CD4-positive, CD25-positive, alpha-beta regulatory T cell (primary cell): ENCODE results near the gene ZFP36L1. TPM values are rescaled to one million over a fixed set of nuclear protein-coding genes. Genes with fewer than 3 reads are reported as not detected.
A peak's percentile ranks its signal among the peaks of the same experiment; 100 is the strongest.

Experiments
- ATAC-seq, 2 donors: fragments of 150-1000 bp; cut with Tn5 transposase; one replicate each; pipeline ENCODE4 v1.10.0; 2021; ENCODE audit warnings: low read depth in 2 of 2, moderate number of reproducible peaks in 2 of 2, moderate library complexity in 1 of 2
- DNase-seq, 3 donors: peaks; one replicate each; pipeline versions ENCODE4 v3.0.0 to v3.0.0-alpha.2; 2012 to 2022; ENCODE audit warnings: mixed read lengths in 1 of 3
- H3K27ac ChIP-seq: one replicate; pipeline ENCODE4 v1.7.0; 2013; ENCODE audit warnings: mild to moderate bottlenecking, low read length; ENCODE audit not compliant: insufficient read depth, poor library complexity, severe bottlenecking
- H3K27me3 ChIP-seq: one replicate; pipeline ENCODE4 v1.7.0; 2013; ENCODE audit warnings: low read length; ENCODE audit not compliant: control insufficient read depth, insufficient read depth
- H3K36me3 ChIP-seq: one replicate; pipeline ENCODE4 v1.7.0; 2013; ENCODE audit warnings: mild to moderate bottlenecking, low read length, moderate library complexity; ENCODE audit not compliant: control insufficient read depth, insufficient read depth
- H3K4me1 ChIP-seq: 2 replicates; pipeline ENCODE4 v1.7.0; 2013; ENCODE audit warnings: mild to moderate bottlenecking, low read length; ENCODE audit not compliant: insufficient read depth, control insufficient read depth, poor library complexity, severe bottlenecking
- H3K4me3 ChIP-seq: one replicate; pipeline ENCODE4 v1.7.0; 2013; ENCODE audit warnings: low read depth, mild to moderate bottlenecking, low read length, moderate library complexity
- H3K9me3 ChIP-seq, 2 experiments: 1 replicate in 1 of 2; 2 replicates in 1 of 2; pipeline ENCODE4 v1.7.0; 2013; ENCODE audit warnings: low read length in 2 of 2, mild to moderate bottlenecking in 1 of 2, moderate library complexity in 1 of 2; ENCODE audit not compliant: control insufficient read depth in 2 of 2
- H3K27ac Mint-ChIP-seq, 3 donors: one replicate each; pipeline ENCODE4 v1.8.0; 2020 to 2022; ENCODE audit warnings: mild to moderate bottlenecking in 3 of 3, mixed read lengths in 3 of 3, moderate library complexity in 2 of 3
- H3K27me3 Mint-ChIP-seq: one replicate; pipeline ENCODE4 v1.8.0; 2022; ENCODE audit warnings: mild to moderate bottlenecking, mixed read lengths
- H3K36me3 Mint-ChIP-seq: one replicate; pipeline ENCODE4 v1.8.0; 2020; ENCODE audit warnings: mixed read lengths
- H3K4me1 Mint-ChIP-seq, 4 donors: one replicate each; pipeline ENCODE4 v1.8.0; 2020 to 2022; ENCODE audit warnings: mixed read lengths in 4 of 4, mild to moderate bottlenecking in 1 of 4
- H3K4me3 Mint-ChIP-seq, 4 donors: one replicate each; pipeline ENCODE4 v1.8.0; 2020 to 2022; ENCODE audit warnings: mild to moderate bottlenecking in 4 of 4, mixed read lengths in 4 of 4, moderate library complexity in 3 of 4
- H3K9me3 Mint-ChIP-seq, 7 donors: one replicate each; pipeline ENCODE4 v1.8.0; 2020 to 2022; ENCODE audit warnings: mixed read lengths in 7 of 7, mild to moderate bottlenecking in 3 of 7, moderate library complexity in 2 of 7
- polyA plus RNA-seq, 4 donors: library from polyadenylated mRNA; unstranded; fragments of 300-500 nt; fragmentation: Illumina TruSeq; gene quantifications; one replicate each; pipeline ENCODE4 v1.2.3, GENCODE V29; 2021
- total RNA-seq: library from RNA; stranded (reverse); gene quantifications from one replicate; pipeline ENCODE4 v1.2.3, GENCODE V29; 2022

Gene ZFP36L1
- total and polyA plus RNA-seq, 5 donors from 2014 or later: 78.5 to 200 (median 114) TPM

GRCh38 chr14:68798621-68799020 lies 5.8 kb upstream of the ZFP36L1 start:
- no peaks in the 10 kb centered on the region for H3K36me3 ChIP-seq
- peaks cover 20% of the 10 kb centered on the region for H3K4me1 ChIP-seq
- Mint-ChIP-seq H3K9me3 (peaks cover 0 to 9% (median 4%) of the 10 kb centered on the region in 7 donors), H3K27ac (no peak overlapping the region), H3K4me3 (peak overlapping the region in 2 of 4 donors; percentile 7 to 45), H3K36me3 (peaks cover 10% of the 10 kb centered on the region), H3K4me1 (peaks cover 7 to 42% (median 30%) of the 10 kb centered on the region in 4 donors), H3K27me3 (peaks cover 11% of the 10 kb centered on the region)
- no peaks in the 10 kb centered on the region for H3K27me3 ChIP-seq
- peaks cover 10% of the 10 kb centered on the region in 2 experiments for H3K9me3 ChIP-seq
- no peak overlapping the region for H3K27ac ChIP-seq
- no peak for ATAC-seq
- no peak overlapping the region for H3K4me3 ChIP-seq
- no peak for DNase-seq

DNA sequence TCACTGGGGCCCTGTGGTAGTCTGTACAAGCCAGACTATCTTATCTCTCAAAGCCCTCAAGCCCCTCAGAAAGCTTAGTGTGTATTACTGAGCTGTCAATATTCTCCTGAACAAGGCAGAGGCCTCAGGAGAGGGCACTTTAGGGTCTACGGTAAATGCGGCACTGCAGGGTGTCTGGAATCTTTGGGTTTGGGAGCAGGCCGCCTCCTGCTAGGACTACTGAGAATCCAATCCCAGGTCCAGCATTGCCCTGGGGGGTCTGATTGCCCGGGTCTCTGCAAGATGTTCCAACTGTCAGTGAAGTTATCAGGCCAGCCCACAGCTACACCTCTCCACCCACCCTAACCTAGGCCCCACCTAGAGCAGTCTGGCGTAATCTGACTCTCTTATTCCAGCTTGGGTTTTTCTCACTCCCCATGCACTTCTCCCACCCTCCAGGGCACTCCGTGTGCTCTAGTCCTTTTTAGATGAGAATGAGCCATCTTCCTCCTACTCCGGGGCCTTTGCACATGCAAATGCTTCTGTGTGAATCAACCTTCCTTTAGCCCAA lies 4.3 kb upstream of the ZFP36L1 start:
- peaks cover 7 to 50% (median 27%) of the 10 kb centered on the region in 4 donors for H3K4me1 Mint-ChIP-seq
- H3K27ac ChIP-seq: peak overlapping the region; percentile 99

GRCh38 chr14:68796418-68797101 lies 3.7 kb upstream of the ZFP36L1 start:
- H3K4me3 Mint-ChIP-seq: peak overlapping the region; percentile 95 to 98 (median 98)
- H3K27me3 Mint-ChIP-seq: peaks cover 22% of the 10 kb centered on the region
- peak overlapping the region; percentile 96 to 100 (median 98) for H3K27ac Mint-ChIP-seq
- no peaks in the 10 kb centered on the region for H3K36me3 ChIP-seq
- ATAC-seq (no peak), DNase-seq (no peak)
- no peaks in the 10 kb centered on the region for H3K27me3 ChIP-seq
- H3K4me1 ChIP-seq: peaks cover 24% of the 10 kb centered on the region
- peaks cover 1% of the 10 kb centered on the region for H3K36me3 Mint-ChIP-seq
- peaks cover 0 to 7% (median 2%) of the 10 kb centered on the region in 7 donors for H3K9me3 Mint-ChIP-seq
- peak overlapping the region; percentile 99 for H3K27ac ChIP-seq
- peak overlapping the region; percentile 59 for H3K4me3 ChIP-seq
- peaks cover 3 to 7% of the 10 kb centered on the region in 2 experiments for H3K9me3 ChIP-seq
- peaks cover 7 to 50% (median 25%) of the 10 kb centered on the region in 4 donors for H3K4me1 Mint-ChIP-seq

More for the DNA sequence above, 4.3 kb upstream of the ZFP36L1 start:
- H3K9me3 ChIP-seq: peaks cover 9 to 10% of the 10 kb centered on the region in 2 experiments
- Mint-ChIP-seq H3K27me3 (peaks cover 22% of the 10 kb centered on the region), H3K27ac (peak overlapping the region; percentile 80 to 100 (median 80)), H3K4me3 (peak overlapping the region; percentile 95 to 98 (median 98)), H3K36me3 (peaks cover 5% of the 10 kb centered on the region), H3K9me3 (peaks cover 0 to 9% (median 7%) of the 10 kb centered on the region in 7 donors)
- no peak for DNase-seq
- H3K4me1 ChIP-seq: peaks cover 24% of the 10 kb centered on the region
- no peaks in the 10 kb centered on the region for H3K36me3 ChIP-seq
- no peaks in the 10 kb centered on the region for H3K27me3 ChIP-seq
- H3K4me3 ChIP-seq: no peak overlapping the region
- ATAC-seq: no peak

- Mint-ChIP-seq H3K4me1 (peaks cover 8 to 50% (median 24%) of the 10 kb centered on the region in 4 donors), H3K4me3 (peak overlapping the region; percentile 95 to 98 (median 98))
- no peaks in the 10 kb centered on the region for H3K36me3 ChIP-seq
These were observed 2.9 kb upstream of the ZFP36L1 start for GRCh38 chr14:68795597-68796417.

DNA sequence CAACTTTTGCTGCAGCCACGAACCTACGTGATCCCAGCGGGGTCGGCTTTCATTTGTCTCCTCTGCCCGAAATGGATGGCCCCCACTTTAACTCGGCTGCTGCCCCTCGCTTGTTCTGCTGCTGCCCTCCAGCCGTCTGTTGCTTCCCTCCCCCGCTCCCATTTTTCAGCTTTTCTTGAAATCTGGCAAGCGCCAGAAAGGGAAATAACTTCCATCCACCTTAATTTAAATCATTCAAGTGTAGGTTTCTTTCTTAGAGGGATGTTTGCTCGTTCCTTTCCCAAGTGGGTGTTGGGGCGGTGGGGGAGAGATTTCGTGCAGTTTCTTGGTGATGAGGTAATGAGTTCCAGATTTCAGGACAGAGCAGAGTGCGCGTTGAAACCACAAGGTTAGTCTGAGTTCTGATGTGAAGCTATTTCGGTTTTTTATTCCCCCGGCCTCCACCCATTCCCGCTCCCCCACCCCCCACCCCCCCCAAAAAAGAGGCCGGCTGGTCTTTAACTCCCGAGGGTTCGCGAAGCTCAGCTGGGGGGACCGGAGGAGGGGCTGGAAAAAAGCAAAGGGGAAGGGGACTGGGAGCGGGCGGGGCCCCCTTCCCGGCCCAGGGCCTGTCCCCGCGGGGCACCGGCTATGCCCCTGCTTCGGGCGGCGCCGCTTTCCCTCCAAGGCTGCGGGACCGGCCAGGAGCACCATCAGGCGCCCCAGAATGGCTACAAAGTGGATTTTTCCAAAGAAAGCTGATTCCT lies 2.2 kb upstream of the ZFP36L1 start:
- peak overlapping the region; percentile 99 for H3K27ac ChIP-seq
- H3K9me3 Mint-ChIP-seq: peaks cover 0 to 5% (median 0%) of the 10 kb centered on the region in 7 donors
- H3K4me3 Mint-ChIP-seq: peak overlapping the region; percentile 95 to 100 (median 98)
- H3K36me3 ChIP-seq: peaks cover 6% of the 10 kb centered on the region
- no peaks in the 10 kb centered on the region for H3K9me3 ChIP-seq
- peaks cover 22% of the 10 kb centered on the region for H3K27me3 Mint-ChIP-seq
- H3K4me1 ChIP-seq: peaks cover 31% of the 10 kb centered on the region
- H3K27ac Mint-ChIP-seq: peak overlapping the region; percentile 98 to 100 (median 100)
- DNase-seq: peak in 2 of 3 donors; percentile 26 to 54
- ATAC-seq: no peak
- H3K4me1 Mint-ChIP-seq: peaks cover 12 to 51% (median 22%) of the 10 kb centered on the region in 4 donors
- H3K36me3 Mint-ChIP-seq: peaks cover 16% of the 10 kb centered on the region
- H3K4me3 ChIP-seq: peak overlapping the region; percentile 94
- no peaks in the 10 kb centered on the region for H3K27me3 ChIP-seq

More at GRCh38 chr14:68795597-68796417, 2.9 kb upstream of the ZFP36L1 start:
- peaks cover 26% of the 10 kb centered on the region for H3K4me1 ChIP-seq
- peaks cover 22% of the 10 kb centered on the region for H3K27me3 Mint-ChIP-seq
- peak overlapping the region; percentile 99 for H3K27ac ChIP-seq
- ATAC-seq (peak; percentile 47 to 51), DNase-seq (peak; percentile 76 to 89 (median 81))
- peak overlapping the region; percentile 98 to 100 (median 98) for H3K27ac Mint-ChIP-seq
- H3K27me3 ChIP-seq: no peaks in the 10 kb centered on the region
- peaks cover 0 to 5% (median 0%) of the 10 kb centered on the region in 7 donors for H3K9me3 Mint-ChIP-seq
- H3K4me3 ChIP-seq: peak overlapping the region; percentile 59
- H3K36me3 Mint-ChIP-seq: peaks cover 9% of the 10 kb centered on the region
- H3K9me3 ChIP-seq: no peaks in the 10 kb centered on the region

DNA sequence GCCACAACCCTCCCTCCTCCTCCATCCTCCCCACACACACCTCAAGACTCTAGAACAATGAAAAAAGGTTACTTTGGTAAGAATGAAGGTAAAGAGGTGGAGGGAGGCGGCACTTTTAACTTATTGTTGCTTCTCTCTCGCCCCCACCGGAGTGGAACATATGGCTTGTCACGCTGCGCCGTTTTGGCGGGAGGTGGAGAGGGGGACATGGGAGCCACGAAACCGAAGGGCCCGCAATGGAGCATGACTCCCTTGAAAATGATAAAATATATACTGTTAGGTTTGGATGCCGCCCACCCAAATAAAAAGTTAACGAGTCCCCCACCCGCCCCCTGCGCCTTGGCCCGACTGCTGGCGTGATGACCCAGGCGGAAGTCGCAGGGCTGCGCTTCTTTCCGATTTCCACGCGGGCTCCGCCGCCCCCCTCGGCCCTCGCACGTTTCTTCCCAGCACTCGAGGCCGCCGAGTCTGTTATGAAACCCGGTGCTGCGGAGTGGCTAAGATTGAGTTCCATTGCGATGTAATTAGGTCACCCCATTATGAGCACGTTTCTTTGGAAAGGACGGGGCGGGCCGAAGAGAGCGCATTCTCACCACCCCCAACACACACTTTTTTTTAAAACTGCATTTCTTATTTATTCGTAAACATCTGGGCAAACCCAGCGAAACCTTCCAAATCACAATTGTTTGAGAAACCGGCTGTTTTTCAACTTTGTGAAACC lies 1.4 kb upstream of the ZFP36L1 start:
- ATAC-seq: peak; percentile 19 to 30
- H3K4me1 Mint-ChIP-seq: peaks cover 12 to 52% (median 23%) of the 10 kb centered on the region in 4 donors
- H3K27me3 ChIP-seq: no peaks in the 10 kb centered on the region
- peak overlapping the region; percentile 99 for H3K27ac ChIP-seq
- peak overlapping the region; percentile 98 to 100 (median 100) for H3K27ac Mint-ChIP-seq
- H3K36me3 ChIP-seq: peaks cover 13% of the 10 kb centered on the region
- peaks cover 22% of the 10 kb centered on the region for H3K27me3 Mint-ChIP-seq
- H3K4me3 Mint-ChIP-seq: peak overlapping the region; percentile 95 to 100 (median 98)
- peak; percentile 70 to 83 (median 80) for DNase-seq
- H3K9me3 Mint-ChIP-seq: peaks cover 0 to 5% (median 0%) of the 10 kb centered on the region in 7 donors
- peak overlapping the region; percentile 94 for H3K4me3 ChIP-seq
- H3K36me3 Mint-ChIP-seq: peaks cover 22% of the 10 kb centered on the region
- H3K4me1 ChIP-seq: peaks cover 38% of the 10 kb centered on the region
- no peaks in the 10 kb centered on the region for H3K9me3 ChIP-seq
